Mesodermal cell (in vitro differentiated cells): ENCODE measurements around the gene TECR. TPM values are rescaled to one million over a fixed set of nuclear protein-coding genes. Genes with fewer than 3 reads are reported as not detected.

ENCODE experiments used
- H3K27ac ChIP-seq: 2 replicates; pipeline ENCODE4 v1.7.0; 2013; ENCODE audit warnings: mild to moderate bottlenecking, low read depth, low read length, moderate library complexity; ENCODE audit not compliant: severe bottlenecking
- H3K36me3 ChIP-seq: 2 replicates; pipeline ENCODE4 v1.7.1; 2013; ENCODE audit warnings: mild to moderate bottlenecking, low read length, moderate library complexity; ENCODE audit not compliant: control insufficient read depth, insufficient read depth
- H3K4me1 ChIP-seq: one replicate; pipeline ENCODE4 v1.7.1; 2013; ENCODE audit warnings: mild to moderate bottlenecking, low read length; ENCODE audit not compliant: insufficient read depth, control insufficient read depth, poor library complexity, severe bottlenecking
- H3K4me3 ChIP-seq: 2 replicates; pipeline ENCODE4 v1.7.0; 2013; ENCODE audit warnings: low read length, control low read depth, mild to moderate bottlenecking; ENCODE audit not compliant: insufficient read depth, poor library complexity, severe bottlenecking; ENCODE audit errors: extremely low read depth
- H3K9me3 ChIP-seq: 2 replicates; pipeline ENCODE4 v1.7.1; 2013; ENCODE audit warnings: mild to moderate bottlenecking, low read length, moderate library complexity; ENCODE audit not compliant: control insufficient read depth
- WGBS, 2 experiments: methylation state at CpG; one replicate each; pipeline ENCODE4 v1.1.5; 2013; ENCODE audit warnings: missing lambda C conversion rate in 2 of 2; ENCODE audit not compliant: insufficient coverage in 2 of 2; 5-methylcytosine and 5-hydroxymethylcytosine counted together
- polyA plus RNA-seq, 2 experiments: library from polyadenylated mRNA; stranded (reverse); fragments of 50-300 nt; gene quantifications; one replicate each; pipeline ENCODE4 v1.2.3, GENCODE V29; 2013

The TECR gene
- polyA plus RNA-seq (2013, experiment 1 of 2) = 115 TPM
- 102 TPM for polyA plus RNA-seq (2013, experiment 2 of 2)

GRCh38 chr19:14529254-14530004 is at the start of gene TECR:
TECR (plus strand) TSS chr19:14529594; CDS start chr19:14529697, 103 bp downstream.
- Histone ChIP-seq H3K4me3 (peak within 1 kb of the TSS; percentile 90), H3K36me3 (peaks cover 17% of the 10 kb centered on the region), H3K4me1 (peaks cover 7% of the 10 kb centered on the region), H3K9me3 (no peaks in the 10 kb centered on the region), H3K27ac (peak within 1 kb of the TSS; percentile 88)
- WGBS, 2 experiments = 0 to 1% methylated on average over 27 to 54 of the region's 59 CpGs

- H3K9me3 ChIP-seq = no peaks in the 10 kb centered on the region
Observed at GRCh38 chr19:14479975-14480699, 49.3 kb upstream of the TECR start.

GRCh38 chr19:14480700-14481079 is 48.7 kb upstream of the TECR start:
- no peaks in the 10 kb centered on the region for H3K9me3 ChIP-seq
- H3K4me1 ChIP-seq = peaks cover 19% of the 10 kb centered on the region
- no peak overlapping the region for H3K27ac ChIP-seq
- H3K36me3 ChIP-seq = peaks cover 64% of the 10 kb centered on the region
- H3K4me3 ChIP-seq = no peak overlapping the region
- 89% methylated on average over 1 to 3 of the region's 5 CpGs for WGBS, 2 experiments

More at GRCh38 chr19:14479975-14480699, 49.3 kb upstream of the TECR start:
- H3K4me1 ChIP-seq = peaks cover 24% of the 10 kb centered on the region
- H3K36me3 ChIP-seq = peaks cover 61% of the 10 kb centered on the region
- H3K27ac ChIP-seq = no peak overlapping the region
- 63 to 73% methylated on average over 33 to 39 of the region's 43 CpGs for WGBS, 2 experiments
- no peak overlapping the region for H3K4me3 ChIP-seq

- Histone ChIP-seq H3K27ac (no peak overlapping the region), H3K4me1 (peaks cover 5% of the 10 kb centered on the region), H3K36me3 (peaks cover 74% of the 10 kb centered on the region), H3K4me3 (no peak overlapping the region), H3K9me3 (no peaks in the 10 kb centered on the region)
- 95% methylated on average over 15 to 16 of the region's 18 CpGs for WGBS, 2 experiments
Observed at GRCh38 chr19:14482172-14482941, 47.0 kb upstream of the TECR start.

- H3K36me3 ChIP-seq = peaks cover 70% of the 10 kb centered on the region
- WGBS, 2 experiments = 95% methylated on average over 12 to 13 of the region's 16 CpGs
- H3K4me3 ChIP-seq = no peak overlapping the region
- no peak overlapping the region for H3K27ac ChIP-seq
- no peaks in the 10 kb centered on the region for H3K4me1 ChIP-seq
- H3K9me3 ChIP-seq = no peaks in the 10 kb centered on the region
Observed at GRCh38 chr19:14487370-14488125, 41.8 kb upstream of the TECR start.

- WGBS, 2 experiments = 97 to 100% methylated on average over 3 to 5 of the region's 5 CpGs
- peaks cover 38% of the 10 kb centered on the region for H3K36me3 ChIP-seq
- H3K9me3 ChIP-seq = no peaks in the 10 kb centered on the region
- no peak overlapping the region for H3K27ac ChIP-seq
- H3K4me3 ChIP-seq = no peak overlapping the region
- H3K4me1 ChIP-seq = peaks cover 7% of the 10 kb centered on the region
Observed at GRCh38 chr19:14492756-14493337, 36.5 kb upstream of the TECR start.

- no peak overlapping the region for H3K4me3 ChIP-seq
- peaks cover 27% of the 10 kb centered on the region for H3K36me3 ChIP-seq
- 100% methylated on average over 2 to 3 of the region's 4 CpGs for WGBS, 2 experiments
- H3K27ac ChIP-seq = no peak overlapping the region
- H3K9me3 ChIP-seq = no peaks in the 10 kb centered on the region
- peaks cover 7% of the 10 kb centered on the region for H3K4me1 ChIP-seq
Observed at GRCh38 chr19:14494411-14494810, 35.0 kb upstream of the TECR start.

GRCh38 chr19:14494910-14495671 is 34.3 kb upstream of the TECR start:
- Histone ChIP-seq H3K4me1 (peaks cover 7% of the 10 kb centered on the region), H3K4me3 (peak overlapping the region; percentile 80), H3K27ac (peak overlapping the region; percentile 64), H3K36me3 (peaks cover 21% of the 10 kb centered on the region), H3K9me3 (no peaks in the 10 kb centered on the region)
- 40 to 50% methylated on average over 9 to 13 of the region's 14 CpGs for WGBS, 2 experiments

GRCh38 chr19:14495672-14496028 is 33.7 kb upstream of the TECR start:
- H3K4me3 ChIP-seq = peak overlapping the region; percentile 80
- H3K4me1 ChIP-seq = peaks cover 7% of the 10 kb centered on the region
- 0% methylated on average over 5 to 23 of the region's 28 CpGs for WGBS, 2 experiments
- peak overlapping the region; percentile 64 for H3K27ac ChIP-seq
- H3K9me3 ChIP-seq = no peaks in the 10 kb centered on the region
- peaks cover 21% of the 10 kb centered on the region for H3K36me3 ChIP-seq
